ENCODE measurements around the gene INTS11. TPM values are rescaled to one million over a fixed set of nuclear protein-coding genes. Genes with fewer than 3 reads are reported as not detected.
A peak's percentile ranks its signal among the peaks of the same experiment; 100 is the strongest.

The INTS11 gene
- total and polyA plus RNA-seq, 4 experiments from 2014 or later: 68.3 to 173 (median 117) TPM

GRCh38 chr1:1341549-1342021 is 17.1 kb upstream of the INTS11 start:
- no peak overlapping the region for H3K27ac Mint-ChIP-seq
- POLR2A ChIA-PET (ENCODE audit: partially characterized antibody): no interaction called here
- H3K9me3 ChIP-seq (ENCODE audit: control insufficient read depth in 1 of 2, low read length in 2 of 2): no peaks in the 10 kb centered on the region
- H3K36me3 Mint-ChIP-seq: peaks cover 10 to 12% of the 10 kb centered on the region in 2 donors
- no peaks in the 10 kb centered on the region for H3K9me3 Mint-ChIP-seq
- intact Hi-C loops (cut with micrococcal nuclease): no loop called here
- no peak for DNase-seq
- CTCF ChIA-PET (ENCODE audit: partially characterized antibody): no interaction called here
- H3K4me3 ChIP-seq (ENCODE audit: low read length in 2 of 2): no peak overlapping the region
- no peaks in the 10 kb centered on the region for H3K27me3 ChIP-seq (ENCODE audit: insufficient read depth, low read length)
- no peak overlapping the region for H3K27ac ChIP-seq (ENCODE audit: low read depth, low read length)
- no peak overlapping the region for H3K4me3 Mint-ChIP-seq
- no peaks in the 10 kb centered on the region for H3K27me3 Mint-ChIP-seq
- no peaks in the 10 kb centered on the region for H3K4me1 ChIP-seq (ENCODE audit: insufficient read depth, low read length)
- H3K4me1 Mint-ChIP-seq: peaks cover 0 to 10% (median 7%) of the 10 kb centered on the region in 4 donors
- H3K36me3 ChIP-seq (ENCODE audit: insufficient read depth, low read length): no peaks in the 10 kb centered on the region

GRCh38 chr1:1340791-1341548 is 16.5 kb upstream of the INTS11 start:
- ChIA-PET CTCF (ENCODE audit: partially characterized antibody) (no interaction called here), POLR2A (ENCODE audit: partially characterized antibody) (no interaction called here)
- no peak overlapping the region for H3K4me3 Mint-ChIP-seq
- no peaks in the 10 kb centered on the region for H3K27me3 Mint-ChIP-seq
- no peak overlapping the region for H3K4me3 ChIP-seq (ENCODE audit: low read length in 2 of 2)
- H3K27ac ChIP-seq (ENCODE audit: low read depth, low read length): no peak overlapping the region
- H3K9me3 Mint-ChIP-seq: no peaks in the 10 kb centered on the region
- H3K27me3 ChIP-seq (ENCODE audit: insufficient read depth, low read length): no peaks in the 10 kb centered on the region
- H3K4me1 Mint-ChIP-seq: peaks cover 0 to 8% (median 6%) of the 10 kb centered on the region in 4 donors
- H3K36me3 Mint-ChIP-seq: peaks cover 10 to 12% of the 10 kb centered on the region in 2 donors
- H3K4me1 ChIP-seq (ENCODE audit: insufficient read depth, low read length): no peaks in the 10 kb centered on the region
- H3K36me3 ChIP-seq (ENCODE audit: insufficient read depth, low read length): no peaks in the 10 kb centered on the region
- no peaks in the 10 kb centered on the region for H3K9me3 ChIP-seq (ENCODE audit: control insufficient read depth in 1 of 2, low read length in 2 of 2)
- DNase-seq: peak in 1 of 5 donors; percentile 3
- intact Hi-C loops (cut with micrococcal nuclease): no loop called here
- H3K27ac Mint-ChIP-seq: peak overlapping the region in 2 of 7 donors; percentile 6 to 30

GRCh38 chr1:1340185-1340584 is 15.7 kb upstream of the INTS11 start:
- intact Hi-C loops (cut with micrococcal nuclease): no loop called here
- Histone ChIP-seq H3K27me3 (ENCODE audit: insufficient read depth, low read length) (no peaks in the 10 kb centered on the region), H3K4me3 (ENCODE audit: low read length in 2 of 2) (no peak overlapping the region), H3K4me1 (ENCODE audit: insufficient read depth, low read length) (no peaks in the 10 kb centered on the region), H3K27ac (ENCODE audit: low read depth, low read length) (no peak overlapping the region), H3K36me3 (ENCODE audit: insufficient read depth, low read length) (no peaks in the 10 kb centered on the region), H3K9me3 (ENCODE audit: control insufficient read depth in 1 of 2, low read length in 2 of 2) (no peaks in the 10 kb centered on the region)
- Mint-ChIP-seq H3K4me1 (peaks cover 0 to 8% (median 6%) of the 10 kb centered on the region in 4 donors), H3K9me3 (no peaks in the 10 kb centered on the region), H3K27me3 (no peaks in the 10 kb centered on the region), H3K27ac (no peak overlapping the region), H3K4me3 (no peak overlapping the region), H3K36me3 (peaks cover 10 to 12% of the 10 kb centered on the region in 2 donors)
- POLR2A ChIA-PET (ENCODE audit: partially characterized antibody): no interaction called here
- CTCF ChIA-PET (ENCODE audit: partially characterized antibody): no interaction called here
- DNase-seq: no peak

GRCh38 chr1:1338278-1338677 is 13.8 kb upstream of the INTS11 start:
- H3K9me3 Mint-ChIP-seq: no peaks in the 10 kb centered on the region
- H3K27ac Mint-ChIP-seq: no peak overlapping the region

GRCh38 chr1:1337793-1338147 is 13.3 kb upstream of the INTS11 start:
- no peaks in the 10 kb centered on the region for H3K9me3 Mint-ChIP-seq
- H3K4me1 Mint-ChIP-seq: peaks cover 0 to 8% (median 6%) of the 10 kb centered on the region in 4 donors
- H3K27ac Mint-ChIP-seq: no peak overlapping the region
- intact Hi-C loops (cut with micrococcal nuclease): no loop called here
- Histone ChIP-seq H3K27ac (ENCODE audit: low read depth, low read length) (no peak overlapping the region), H3K4me1 (ENCODE audit: insufficient read depth, low read length) (no peaks in the 10 kb centered on the region), H3K36me3 (ENCODE audit: insufficient read depth, low read length) (no peaks in the 10 kb centered on the region), H3K4me3 (ENCODE audit: low read length in 2 of 2) (no peak overlapping the region), H3K27me3 (ENCODE audit: insufficient read depth, low read length) (no peaks in the 10 kb centered on the region), H3K9me3 (ENCODE audit: control insufficient read depth in 1 of 2, low read length in 2 of 2) (no peaks in the 10 kb centered on the region)
- CTCF ChIA-PET (ENCODE audit: partially characterized antibody): interaction anchor here (0.6 kb wide), 1 partner anchor 241 kb away, joined by 3 read pairs; no protein-coding TSS in a partner anchor
- H3K27me3 Mint-ChIP-seq: no peaks in the 10 kb centered on the region
- H3K4me3 Mint-ChIP-seq: no peak overlapping the region
- no peak for DNase-seq
- H3K36me3 Mint-ChIP-seq: peaks cover 10 to 12% of the 10 kb centered on the region in 2 donors
- POLR2A ChIA-PET (ENCODE audit: partially characterized antibody): no interaction called here

More at GRCh38 chr1:1338278-1338677, 13.8 kb upstream of the INTS11 start:
- CTCF ChIA-PET (ENCODE audit: partially characterized antibody): interaction anchor here (0.6 kb wide), 1 partner anchor 241 kb away, joined by 3 read pairs; no protein-coding TSS in a partner anchor
- no peak overlapping the region for H3K4me3 ChIP-seq (ENCODE audit: low read length in 2 of 2)
- no peak overlapping the region for H3K27ac ChIP-seq (ENCODE audit: low read depth, low read length)
- no peaks in the 10 kb centered on the region for H3K27me3 ChIP-seq (ENCODE audit: insufficient read depth, low read length)
- no peaks in the 10 kb centered on the region for H3K4me1 ChIP-seq (ENCODE audit: insufficient read depth, low read length)
- Mint-ChIP-seq H3K27me3 (no peaks in the 10 kb centered on the region), H3K36me3 (peaks cover 10 to 12% of the 10 kb centered on the region in 2 donors), H3K4me3 (no peak overlapping the region), H3K4me1 (peaks cover 0 to 8% (median 6%) of the 10 kb centered on the region in 4 donors)
- POLR2A ChIA-PET (ENCODE audit: partially characterized antibody): no interaction called here
- no peak for DNase-seq
- H3K36me3 ChIP-seq (ENCODE audit: insufficient read depth, low read length): no peaks in the 10 kb centered on the region
- no peaks in the 10 kb centered on the region for H3K9me3 ChIP-seq (ENCODE audit: control insufficient read depth in 1 of 2, low read length in 2 of 2)
- intact Hi-C loops (cut with micrococcal nuclease): no loop called here

GRCh38 chr1:1336931-1337792 is 12.7 kb upstream of the INTS11 start:
- Histone ChIP-seq H3K4me3 (ENCODE audit: low read length in 2 of 2) (no peak overlapping the region), H3K27me3 (ENCODE audit: insufficient read depth, low read length) (no peaks in the 10 kb centered on the region), H3K9me3 (ENCODE audit: control insufficient read depth in 1 of 2, low read length in 2 of 2) (no peaks in the 10 kb centered on the region), H3K27ac (ENCODE audit: low read depth, low read length) (no peak overlapping the region), H3K4me1 (ENCODE audit: insufficient read depth, low read length) (no peaks in the 10 kb centered on the region), H3K36me3 (ENCODE audit: insufficient read depth, low read length) (no peaks in the 10 kb centered on the region)
- no peak for DNase-seq
- Mint-ChIP-seq H3K36me3 (peaks cover 10 to 12% of the 10 kb centered on the region in 2 donors), H3K27ac (no peak overlapping the region), H3K4me3 (no peak overlapping the region), H3K4me1 (peaks cover 0 to 8% (median 6%) of the 10 kb centered on the region in 4 donors), H3K9me3 (no peaks in the 10 kb centered on the region), H3K27me3 (no peaks in the 10 kb centered on the region)
- ChIA-PET CTCF (ENCODE audit: partially characterized antibody) (interaction anchor here (0.6 kb wide), 1 partner anchor 240 kb away, joined by 3 read pairs; no protein-coding TSS in a partner anchor), POLR2A (ENCODE audit: partially characterized antibody) (no interaction called here)
- intact Hi-C loops (cut with micrococcal nuclease): no loop called here

GRCh38 chr1:1336446-1336845 is 12.0 kb upstream of the INTS11 start:
- no peaks in the 10 kb centered on the region for H3K9me3 ChIP-seq (ENCODE audit: control insufficient read depth in 1 of 2, low read length in 2 of 2)

More at GRCh38 chr1:1336446-1336845, 12.0 kb upstream of the INTS11 start:
- ChIA-PET CTCF (ENCODE audit: partially characterized antibody) (no interaction called here), POLR2A (ENCODE audit: partially characterized antibody) (interaction anchor here (1.1 kb wide), 2 partner anchors 15 to 63 kb away, joined by 3 read pairs; no protein-coding TSS in a partner anchor)
- Mint-ChIP-seq H3K27ac (no peak overlapping the region), H3K4me1 (peaks cover 0 to 8% (median 6%) of the 10 kb centered on the region in 4 donors), H3K36me3 (peaks cover 10 to 12% of the 10 kb centered on the region in 2 donors), H3K27me3 (no peaks in the 10 kb centered on the region), H3K4me3 (no peak overlapping the region), H3K9me3 (no peaks in the 10 kb centered on the region)
- no peaks in the 10 kb centered on the region for H3K27me3 ChIP-seq (ENCODE audit: insufficient read depth, low read length)
- H3K4me3 ChIP-seq (ENCODE audit: low read length in 2 of 2): no peak overlapping the region
- intact Hi-C loops (cut with micrococcal nuclease): no loop called here
- no peaks in the 10 kb centered on the region for H3K36me3 ChIP-seq (ENCODE audit: insufficient read depth, low read length)
- DNase-seq: no peak
- no peaks in the 10 kb centered on the region for H3K4me1 ChIP-seq (ENCODE audit: insufficient read depth, low read length)
- no peak overlapping the region for H3K27ac ChIP-seq (ENCODE audit: low read depth, low read length)
